GM18505 (cell line): ENCODE measurements around the gene ZSCAN9.

ENCODE experiments used
- ATAC-seq: cut with Tn5 transposase; IDR thresholded peaks from one replicate; pipeline ENCODE4 v1.9.1; 2021; ENCODE audit not compliant: unreplicated experiment
- POLR2A ChIP-seq: IDR thresholded peaks from 4 replicates; pipeline ENCODE4 v1.6.1; 2011; ENCODE audit warnings: borderline replicate concordance; ENCODE audit not compliant: insufficient read depth, insufficient read length; ENCODE audit errors: extremely low read depth

Gene ZSCAN9

GRCh38 chr6:28211840-28212509 lies 13.1 kb upstream of the ZSCAN9 start:
- no peak for ATAC-seq
- TF ChIP-seq POLR2A: no peak

- ATAC-seq: no peak
Measured at GRCh38 chr6:28212510-28213212, 12.4 kb upstream of the ZSCAN9 start.

GRCh38 chr6:28213213-28213523 lies 11.9 kb upstream of the ZSCAN9 start:
- TF ChIP-seq POLR2A: no peak
- ATAC-seq: no peak

More at GRCh38 chr6:28212510-28213212, 12.4 kb upstream of the ZSCAN9 start:
- peak; percentile 23 for TF ChIP-seq POLR2A

GRCh38 chr6:28215425-28215824 lies 9.7 kb upstream of the ZSCAN9 start:
- TF ChIP-seq POLR2A: no peak
- no peak for ATAC-seq

- TF ChIP-seq POLR2A: no peak
Measured at GRCh38 chr6:28217890-28218289, 7.2 kb upstream of the ZSCAN9 start.

GRCh38 chr6:28218312-28219248 lies 6.5 kb upstream of the ZSCAN9 start:
- TF ChIP-seq POLR2A: peak; percentile 63
- ATAC-seq: no peak

More at GRCh38 chr6:28217890-28218289, 7.2 kb upstream of the ZSCAN9 start:
- ATAC-seq: no peak

GRCh38 chr6:28220257-28221133 lies 4.6 kb upstream of the ZSCAN9 start:
- TF ChIP-seq POLR2A: no peak

GRCh38 chr6:28224131-28225055 lies 682 bp upstream of the ZSCAN9 start:
- TF ChIP-seq POLR2A: no peak
- no peak for ATAC-seq

More at GRCh38 chr6:28220257-28221133, 4.6 kb upstream of the ZSCAN9 start:
- no peak for ATAC-seq

GRCh38 chr6:28226460-28226859 lies 1.4 kb downstream of the ZSCAN9 start:
- ATAC-seq: no peak
- TF ChIP-seq POLR2A: no peak

GRCh38 chr6:28232785-28233184 lies 7.7 kb downstream of the ZSCAN9 start:
- ATAC-seq: no peak
- no peak for TF ChIP-seq POLR2A

GRCh38 chr6:28235912-28236452 lies 10.9 kb downstream of the ZSCAN9 start:
- TF ChIP-seq POLR2A: no peak
- ATAC-seq: no peak

GRCh38 chr6:28239636-28240035 lies 14.6 kb downstream of the ZSCAN9 start:
- ATAC-seq: no peak
- TF ChIP-seq POLR2A: no peak

GRCh38 chr6:28240471-28240870 lies 15.4 kb downstream of the ZSCAN9 start:
- ATAC-seq: no peak
- TF ChIP-seq POLR2A: no peak
